ENCODE data around the gene CMIP.

Gene CMIP

GRCh38 chr16:81492965-81493754 is 48.6 kb downstream of the CMIP start:
- no peak overlapping the region for H3K27ac ChIP-seq (ENCODE audit: low read depth, low read length)
- H3K27me3 ChIP-seq (ENCODE audit: control insufficient read depth, insufficient read depth, low read length), result no peaks in the 10 kb centered on the region
- H3K4me1 ChIP-seq (ENCODE audit: control insufficient read depth, insufficient read depth, low read length), result peaks cover 3% of the 10 kb centered on the region
- no peak overlapping the region for H3K9ac ChIP-seq (ENCODE audit: low read length)
- no peak overlapping the region for H3K4me3 ChIP-seq (ENCODE audit: low read length)
- H3K36me3 ChIP-seq (ENCODE audit: control insufficient read depth, insufficient read depth, low read length), result no peaks in the 10 kb centered on the region

GRCh38 chr16:81493755-81494433 is 49.3 kb downstream of the CMIP start:
- H3K9ac ChIP-seq (ENCODE audit: low read length), result no peak overlapping the region
- H3K36me3 ChIP-seq (ENCODE audit: control insufficient read depth, insufficient read depth, low read length), result no peaks in the 10 kb centered on the region
- H3K27ac ChIP-seq (ENCODE audit: low read depth, low read length), result no peak overlapping the region

GRCh38 chr16:81494434-81494806 is 49.8 kb downstream of the CMIP start:
- H3K27ac ChIP-seq (ENCODE audit: low read depth, low read length), result no peak overlapping the region
- peaks cover 3% of the 10 kb centered on the region for H3K4me1 ChIP-seq (ENCODE audit: control insufficient read depth, insufficient read depth, low read length)
- no peaks in the 10 kb centered on the region for H3K36me3 ChIP-seq (ENCODE audit: control insufficient read depth, insufficient read depth, low read length)

More at GRCh38 chr16:81493755-81494433, 49.3 kb downstream of the CMIP start:
- Histone ChIP-seq H3K4me3 (ENCODE audit: low read length) (no peak overlapping the region), H3K4me1 (ENCODE audit: control insufficient read depth, insufficient read depth, low read length) (peaks cover 3% of the 10 kb centered on the region), H3K27me3 (ENCODE audit: control insufficient read depth, insufficient read depth, low read length) (no peaks in the 10 kb centered on the region)

GRCh38 chr16:81494888-81495287 is 50.3 kb downstream of the CMIP start:
- Histone ChIP-seq H3K27me3 (ENCODE audit: control insufficient read depth, insufficient read depth, low read length) (no peaks in the 10 kb centered on the region), H3K36me3 (ENCODE audit: control insufficient read depth, insufficient read depth, low read length) (no peaks in the 10 kb centered on the region), H3K9ac (ENCODE audit: low read length) (no peak overlapping the region), H3K27ac (ENCODE audit: low read depth, low read length) (no peak overlapping the region), H3K4me1 (ENCODE audit: control insufficient read depth, insufficient read depth, low read length) (peaks cover 3% of the 10 kb centered on the region), H3K4me3 (ENCODE audit: low read length) (no peak overlapping the region)

More at GRCh38 chr16:81494434-81494806, 49.8 kb downstream of the CMIP start:
- H3K9ac ChIP-seq (ENCODE audit: low read length), result no peak overlapping the region
- no peaks in the 10 kb centered on the region for H3K27me3 ChIP-seq (ENCODE audit: control insufficient read depth, insufficient read depth, low read length)
- H3K4me3 ChIP-seq (ENCODE audit: low read length), result no peak overlapping the region

GRCh38 chr16:81495321-81496234 is 51.0 kb downstream of the CMIP start:
- Histone ChIP-seq H3K4me3 (ENCODE audit: low read length) (no peak overlapping the region), H3K9ac (ENCODE audit: low read length) (no peak overlapping the region), H3K4me1 (ENCODE audit: control insufficient read depth, insufficient read depth, low read length) (peaks cover 3% of the 10 kb centered on the region), H3K27me3 (ENCODE audit: control insufficient read depth, insufficient read depth, low read length) (no peaks in the 10 kb centered on the region), H3K27ac (ENCODE audit: low read depth, low read length) (no peak overlapping the region), H3K36me3 (ENCODE audit: control insufficient read depth, insufficient read depth, low read length) (no peaks in the 10 kb centered on the region)

GRCh38 chr16:81496321-81496720 is 51.7 kb downstream of the CMIP start:
- Histone ChIP-seq H3K9ac (ENCODE audit: low read length) (no peak overlapping the region), H3K36me3 (ENCODE audit: control insufficient read depth, insufficient read depth, low read length) (no peaks in the 10 kb centered on the region), H3K27ac (ENCODE audit: low read depth, low read length) (no peak overlapping the region), H3K27me3 (ENCODE audit: control insufficient read depth, insufficient read depth, low read length) (no peaks in the 10 kb centered on the region), H3K4me1 (ENCODE audit: control insufficient read depth, insufficient read depth, low read length) (peaks cover 3% of the 10 kb centered on the region), H3K4me3 (ENCODE audit: low read length) (no peak overlapping the region)

- no peaks in the 10 kb centered on the region for H3K36me3 ChIP-seq (ENCODE audit: control insufficient read depth, insufficient read depth, low read length)
- no peaks in the 10 kb centered on the region for H3K27me3 ChIP-seq (ENCODE audit: control insufficient read depth, insufficient read depth, low read length)
- H3K9ac ChIP-seq (ENCODE audit: low read length), result no peak overlapping the region
- H3K27ac ChIP-seq (ENCODE audit: low read depth, low read length), result no peak overlapping the region
- H3K4me3 ChIP-seq (ENCODE audit: low read length), result no peak overlapping the region
- peaks cover 2% of the 10 kb centered on the region for H3K4me1 ChIP-seq (ENCODE audit: control insufficient read depth, insufficient read depth, low read length)
Measured at GRCh38 chr16:81496742-81497141, 52.1 kb downstream of the CMIP start.

GRCh38 chr16:81497690-81498089 is 53.1 kb downstream of the CMIP start:
- no peak overlapping the region for H3K4me3 ChIP-seq (ENCODE audit: low read length)
- H3K4me1 ChIP-seq (ENCODE audit: control insufficient read depth, insufficient read depth, low read length), result no peaks in the 10 kb centered on the region
- H3K27me3 ChIP-seq (ENCODE audit: control insufficient read depth, insufficient read depth, low read length), result no peaks in the 10 kb centered on the region
- H3K36me3 ChIP-seq (ENCODE audit: control insufficient read depth, insufficient read depth, low read length), result no peaks in the 10 kb centered on the region
- H3K27ac ChIP-seq (ENCODE audit: low read depth, low read length), result no peak overlapping the region
- no peak overlapping the region for H3K9ac ChIP-seq (ENCODE audit: low read length)

- Histone ChIP-seq H3K9ac (ENCODE audit: low read length) (no peak overlapping the region), H3K36me3 (ENCODE audit: control insufficient read depth, insufficient read depth, low read length) (no peaks in the 10 kb centered on the region), H3K4me3 (ENCODE audit: low read length) (no peak overlapping the region), H3K4me1 (ENCODE audit: control insufficient read depth, insufficient read depth, low read length) (no peaks in the 10 kb centered on the region), H3K27me3 (ENCODE audit: control insufficient read depth, insufficient read depth, low read length) (no peaks in the 10 kb centered on the region), H3K27ac (ENCODE audit: low read depth, low read length) (no peak overlapping the region)
Measured at GRCh38 chr16:81498351-81498750, 53.7 kb downstream of the CMIP start.

- Histone ChIP-seq H3K36me3 (ENCODE audit: control insufficient read depth, insufficient read depth, low read length) (no peaks in the 10 kb centered on the region), H3K27me3 (ENCODE audit: control insufficient read depth, insufficient read depth, low read length) (no peaks in the 10 kb centered on the region), H3K9ac (ENCODE audit: low read length) (no peak overlapping the region), H3K4me1 (ENCODE audit: control insufficient read depth, insufficient read depth, low read length) (no peaks in the 10 kb centered on the region), H3K27ac (ENCODE audit: low read depth, low read length) (no peak overlapping the region), H3K4me3 (ENCODE audit: low read length) (no peak overlapping the region)
Measured at GRCh38 chr16:81499576-81500380, 55.2 kb downstream of the CMIP start.

- H3K4me3 ChIP-seq (ENCODE audit: low read length), result no peak overlapping the region
- no peaks in the 10 kb centered on the region for H3K36me3 ChIP-seq (ENCODE audit: control insufficient read depth, insufficient read depth, low read length)
- no peaks in the 10 kb centered on the region for H3K27me3 ChIP-seq (ENCODE audit: control insufficient read depth, insufficient read depth, low read length)
- H3K4me1 ChIP-seq (ENCODE audit: control insufficient read depth, insufficient read depth, low read length), result no peaks in the 10 kb centered on the region
- no peak overlapping the region for H3K27ac ChIP-seq (ENCODE audit: low read depth, low read length)
- H3K9ac ChIP-seq (ENCODE audit: low read length), result no peak overlapping the region
Measured at GRCh38 chr16:81500833-81501521, 56.4 kb downstream of the CMIP start.

Data from rectal smooth muscle tissue (tissue), 1 donor.